GM06990 (cell line): Measurements from ENCODE around the gene SSTR3.
"Not testable (repeated sequence)": the region's sequence is repeated elsewhere in the genome, so short reads cannot be mapped to it uniquely, and the experiment has no call there.

Experiments used
- DNase-seq: peaks from one replicate; pipeline ENCODE4 v3.0.0-alpha.2; 2011; ENCODE audit not compliant: insufficient read length; ENCODE audit errors: extremely low read depth
- H3K27me3 ChIP-seq: replicated peaks from 2 replicates; pipeline ENCODE4 v1.6.0; 2011; ENCODE audit warnings: low read length; ENCODE audit not compliant: control insufficient read depth, insufficient read depth
- H3K36me3 ChIP-seq: 2 replicates; pipeline ENCODE4 v1.5.1; 2011; ENCODE audit warnings: low read length; ENCODE audit not compliant: control insufficient read depth, insufficient read depth
- H3K4me3 ChIP-seq: replicated peaks from 2 replicates; pipeline ENCODE4 v1.5.1; 2011; ENCODE audit warnings: low read depth, mild to moderate bottlenecking, control low read depth, low read length
- TF ChIP-seq, protein P1 (sequence below): IDR thresholded peaks from 2 replicates; pipeline ENCODE4 v1.5.1; 2011; ENCODE audit warnings: low read length, control low read depth, mild to moderate bottlenecking, inconsistent platforms; ENCODE audit not compliant: insufficient read depth, poor library complexity, severe bottlenecking

The SSTR3 gene

GRCh38 chr22:37253126-37253660, 40.9 kb upstream of the SSTR3 start:
- no peak for DNase-seq
- no peak overlapping the region for H3K4me3 ChIP-seq
- H3K36me3 ChIP-seq = no peaks in the 10 kb centered on the region
- H3K27me3 ChIP-seq = no peaks in the 10 kb centered on the region
- TF ChIP-seq, protein P1, sequence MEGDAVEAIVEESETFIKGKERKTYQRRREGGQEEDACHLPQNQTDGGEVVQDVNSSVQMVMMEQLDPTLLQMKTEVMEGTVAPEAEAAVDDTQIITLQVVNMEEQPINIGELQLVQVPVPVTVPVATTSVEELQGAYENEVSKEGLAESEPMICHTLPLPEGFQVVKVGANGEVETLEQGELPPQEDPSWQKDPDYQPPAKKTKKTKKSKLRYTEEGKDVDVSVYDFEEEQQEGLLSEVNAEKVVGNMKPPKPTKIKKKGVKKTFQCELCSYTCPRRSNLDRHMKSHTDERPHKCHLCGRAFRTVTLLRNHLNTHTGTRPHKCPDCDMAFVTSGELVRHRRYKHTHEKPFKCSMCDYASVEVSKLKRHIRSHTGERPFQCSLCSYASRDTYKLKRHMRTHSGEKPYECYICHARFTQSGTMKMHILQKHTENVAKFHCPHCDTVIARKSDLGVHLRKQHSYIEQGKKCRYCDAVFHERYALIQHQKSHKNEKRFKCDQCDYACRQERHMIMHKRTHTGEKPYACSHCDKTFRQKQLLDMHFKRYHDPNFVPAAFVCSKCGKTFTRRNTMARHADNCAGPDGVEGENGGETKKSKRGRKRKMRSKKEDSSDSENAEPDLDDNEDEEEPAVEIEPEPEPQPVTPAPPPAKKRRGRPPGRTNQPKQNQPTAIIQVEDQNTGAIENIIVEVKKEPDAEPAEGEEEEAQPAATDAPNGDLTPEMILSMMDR = peak; percentile 3

DNA sequence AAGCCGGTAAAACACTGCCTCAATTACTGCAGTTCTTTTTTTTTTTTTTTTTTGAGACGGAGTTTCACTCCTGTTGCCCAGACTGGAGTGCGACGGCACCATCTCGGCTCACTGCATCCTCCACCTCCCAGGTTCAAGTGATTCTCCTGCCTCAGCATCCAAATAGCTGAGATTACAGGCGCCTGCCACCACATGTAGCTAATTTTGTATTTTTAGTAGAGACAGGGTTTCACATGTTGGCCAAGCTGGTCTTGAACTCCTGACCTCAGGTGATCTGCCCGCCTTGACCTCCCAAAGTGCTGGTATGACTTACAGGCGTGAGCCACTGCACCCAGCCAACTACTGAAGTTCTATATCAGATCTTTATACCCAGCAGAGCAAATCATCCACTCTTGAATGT, 39.6 kb upstream of the SSTR3 start:
- not testable (repeated sequence) for H3K36me3 ChIP-seq, H3K4me3 ChIP-seq, DNase-seq, H3K27me3 ChIP-seq

DNA sequence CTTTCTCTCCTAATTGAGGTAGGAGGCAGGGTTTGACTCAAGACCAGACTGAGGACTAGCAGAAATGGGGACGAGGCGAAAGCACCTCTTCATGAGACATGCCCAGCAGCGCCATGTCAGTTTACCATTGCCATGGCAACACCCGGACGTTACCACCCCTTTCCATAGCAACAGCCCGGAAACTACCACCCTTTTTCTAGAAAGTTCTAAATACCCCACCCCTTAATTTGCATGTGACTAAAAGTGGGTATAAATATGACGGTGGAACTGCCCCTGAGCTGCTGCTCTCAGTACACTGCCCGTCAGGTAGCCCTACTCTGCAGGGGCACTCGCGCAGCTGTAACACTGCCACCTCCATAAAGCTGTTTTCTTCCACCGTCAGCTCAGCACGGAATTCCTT, 37.7 kb upstream of the SSTR3 start:
- TF ChIP-seq, protein P1 = no peak
- H3K27me3 ChIP-seq = no peaks in the 10 kb centered on the region
- H3K4me3 ChIP-seq = no peak overlapping the region
- H3K36me3 ChIP-seq = no peaks in the 10 kb centered on the region
- no peak for DNase-seq

GRCh38 chr22:37248251-37248650, 36.0 kb upstream of the SSTR3 start:
- Histone ChIP-seq H3K27me3 (no peaks in the 10 kb centered on the region), H3K36me3 (no peaks in the 10 kb centered on the region), H3K4me3 (no peak overlapping the region; the same call in 1 of the 2 replicates)
- no peak for DNase-seq
- TF ChIP-seq, protein P1 = no peak

- no peak for DNase-seq
- Histone ChIP-seq H3K36me3 (peaks cover 12% of the 10 kb centered on the region), H3K4me3 (no peak overlapping the region), H3K27me3 (no peaks in the 10 kb centered on the region)
- TF ChIP-seq, protein P1 = no peak
Observed at GRCh38 chr22:37245740-37246139, 33.5 kb upstream of the SSTR3 start.

DNA sequence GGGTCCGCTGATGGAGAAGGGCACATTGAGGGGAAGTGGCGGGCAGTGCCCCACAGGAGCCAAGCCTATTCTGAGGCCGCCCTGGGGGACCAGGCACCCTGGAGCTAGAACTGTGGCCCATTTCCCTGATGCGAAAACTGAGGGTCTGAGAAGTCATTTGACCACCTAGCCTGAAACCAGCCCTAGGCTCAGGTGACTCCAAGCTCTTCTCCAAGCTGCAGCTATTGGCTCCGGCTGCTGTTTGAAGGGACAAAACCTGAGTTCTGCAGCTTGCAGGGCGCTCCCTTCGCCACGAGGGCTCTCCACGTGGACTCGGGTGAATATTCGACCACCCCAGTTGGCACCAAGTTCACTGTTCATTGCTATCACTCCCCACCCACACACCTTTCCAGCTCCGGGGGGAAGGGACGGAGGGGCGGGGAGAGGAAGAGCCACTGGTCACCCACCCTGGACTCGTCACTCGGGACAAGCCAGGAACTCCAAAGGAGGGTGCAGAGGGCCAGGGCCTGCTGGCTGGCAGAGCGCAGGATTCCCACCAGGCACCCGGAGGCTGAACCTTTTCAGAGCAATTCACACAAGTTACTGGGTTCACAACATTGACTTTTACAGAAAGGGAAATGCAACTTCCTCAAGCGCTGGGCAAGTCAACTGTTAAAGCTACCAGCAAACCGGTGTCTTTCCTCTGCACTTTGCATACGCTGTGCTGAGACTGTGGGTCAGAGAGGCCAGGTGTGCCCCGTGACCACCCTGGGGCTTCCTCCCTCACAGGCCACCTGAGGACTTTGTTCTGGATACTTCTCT, 32.8 kb upstream of the SSTR3 start:
- peak overlapping the region; percentile 17 for H3K4me3 ChIP-seq
- no peaks in the 10 kb centered on the region for H3K27me3 ChIP-seq
- H3K36me3 ChIP-seq = peaks cover 16% of the 10 kb centered on the region
- TF ChIP-seq, protein P1 = no peak
- DNase-seq = peak; percentile 65
